DMS153 treated with DMSO at 0.1 percent for 48 hours (cell line): ENCODE data around the gene ARID3A.

Experiments
- DNase-seq: peaks from one replicate; lab custom pipeline; 2025; ENCODE audit not compliant: unreplicated experiment; lab: John Stamatoyannopoulos, UW

ARID3A gene

GRCh38 chr19:929203-929890, 3.5 kb downstream of the ARID3A start:
- no peak for DNase-seq

GRCh38 chr19:929891-930258, 4.0 kb downstream of the ARID3A start:
- no peak for DNase-seq

- no peak for DNase-seq
Observed at GRCh38 chr19:931860-932647, 6.2 kb downstream of the ARID3A start.

GRCh38 chr19:932648-933552, 7.1 kb downstream of the ARID3A start:
- DNase-seq: no peak

- DNase-seq: no peak
Observed at GRCh38 chr19:933553-933882, 7.7 kb downstream of the ARID3A start.

GRCh38 chr19:934197-934840, 8.5 kb downstream of the ARID3A start:
- DNase-seq: no peak

GRCh38 chr19:934865-935479, 9.1 kb downstream of the ARID3A start:
- peak; percentile 46 for DNase-seq

- no peak for DNase-seq
Observed at GRCh38 chr19:936175-936546, 10.3 kb downstream of the ARID3A start.

- DNase-seq: no peak
Observed at GRCh38 chr19:937259-937694, 11.4 kb downstream of the ARID3A start.

- DNase-seq: no peak
Observed at GRCh38 chr19:938233-938923, 12.5 kb downstream of the ARID3A start.

GRCh38 chr19:939439-939838, 13.6 kb downstream of the ARID3A start:
- no peak for DNase-seq

GRCh38 chr19:939922-940321, 14.1 kb downstream of the ARID3A start:
- no peak for DNase-seq

GRCh38 chr19:940591-941291, 14.9 kb downstream of the ARID3A start:
- DNase-seq: peak; percentile 12

- DNase-seq: no peak
Observed at GRCh38 chr19:941292-942132, 15.7 kb downstream of the ARID3A start.

GRCh38 chr19:942133-942645, 16.4 kb downstream of the ARID3A start:
- no peak for DNase-seq

- no peak for DNase-seq
Observed at GRCh38 chr19:943551-944170, 17.8 kb downstream of the ARID3A start.

- DNase-seq: no peak
Observed at GRCh38 chr19:944171-944567, 18.3 kb downstream of the ARID3A start.

GRCh38 chr19:944663-945241, 18.9 kb downstream of the ARID3A start:
- no peak for DNase-seq
